Measurements from ENCODE around the gene VEPH1.

- TF ChIP-seq CTCF (IDR thresholded peaks at IDR 0.05): no peak
- no peak for TF ChIP-seq POLR2A (IDR thresholded peaks at IDR 0.05)
Observed at GRCh38 chr3:157305392-157305791, 197.8 kb downstream of the VEPH1 start.
